Sigmoid colon (tissue), 7 donors: ENCODE results near the gene LRP1B. TPM values are rescaled to one million over a fixed set of nuclear protein-coding genes. Genes with fewer than 3 reads are reported as not detected.

Experiments
- DNase-seq: peaks from one replicate; pipeline ENCODE4 v3.0.0-alpha.2; 2019
- H3K27ac ChIP-seq, 4 donors: fragments of 200-600 bp; sonication (generic); one replicate each; pipeline ENCODE4 v1.5.1; 2016 to 2019; ENCODE audit warnings: mild to moderate bottlenecking in 1 of 4
- H3K27me3 ChIP-seq, 3 donors: fragments of 200-600 bp; sonication (generic); one replicate each; pipeline ENCODE4 v1.5.1; 2019; ENCODE audit warnings: mild to moderate bottlenecking in 1 of 3
- H3K36me3 ChIP-seq, 4 donors: fragments of 200-600 bp; sonication (generic); one replicate each; pipeline ENCODE4 v1.5.1; 2016 to 2019
- H3K4me1 ChIP-seq, 4 donors: fragments of 200-600 bp; sonication (generic); one replicate each; pipeline ENCODE4 v1.5.1; 2017 to 2019
- H3K4me3 ChIP-seq, 4 donors: fragments of 200-600 bp; sonication (generic); one replicate each; pipeline ENCODE4 v1.5.1; 2017 to 2019; ENCODE audit warnings: mild to moderate bottlenecking in 2 of 4, moderate library complexity in 1 of 4
- H3K9me3 ChIP-seq, 4 donors: fragments of 200-600 bp in 3 of 4; sonication (generic) in 3 of 4; one replicate each; pipeline versions ENCODE4 v1.5.1 to v1.6.1; 2013 to 2019
- EP300 ChIP-seq, 4 donors: sonication (generic); formaldehyde crosslinking; IDR thresholded peaks; one replicate each; pipeline ENCODE4 v1.6.1; 2017; ENCODE audit warnings: antibody characterized with exemption in 4 of 4
- POLR2A ChIP-seq, 2 donors: fragments of 450-650 bp; IDR thresholded peaks; one replicate each; pipeline ENCODE4 v1.6.1; 2016; ENCODE audit warnings: antibody characterized with exemption in 2 of 2, mild to moderate bottlenecking in 2 of 2, moderate library complexity in 2 of 2
- POLR2AphosphoS5 ChIP-seq, 4 donors: sonication (generic); formaldehyde crosslinking; IDR thresholded peaks; one replicate each; pipeline ENCODE4 v1.6.1; 2017; ENCODE audit warnings: antibody characterized with exemption in 4 of 4
- WGBS, 2 donors: extraction: QIAGEN DNeasy Blood & Tissue Kit; methylation state at CpG; one replicate each; pipeline ENCODE4 v1.1.7; 2013; 5-methylcytosine and 5-hydroxymethylcytosine counted together
- intact Hi-C: fragments of 100-400 bp; cut with DNase I; formaldehyde crosslinking; loops from one replicate; pipeline ENCODE4 v1.15.1; 2023
- polyA plus RNA-seq, 3 donors: library from polyadenylated mRNA; stranded (reverse); fragments of 200-250 nt; gene quantifications; one replicate each; pipeline ENCODE4 v1.2.3, GENCODE V29; 2013
- total RNA-seq, 4 donors: library from RNA; depleted of rRNA; stranded (reverse); fragments of >200 nt; gene quantifications; one replicate each; pipeline ENCODE4 v1.1.0, GENCODE V29; 2016
- TF ChIP-seq, protein P1 (sequence below), 4 experiments: fragments of 450-650 bp in 3 of 4; fragments of 200-600 bp in 1 of 4; IDR thresholded peaks; one replicate each; pipeline ENCODE4 v1.5.1; 2016 to 2019; ENCODE audit warnings: antibody characterized with exemption in 4 of 4, mild to moderate bottlenecking in 3 of 4, moderate library complexity in 2 of 4
- donor health status: healthy with polysubstance abuse.
- donor health status: Bipolar disorder and iron deficiency.
- donor health status: healthy.

The LRP1B gene
- total and polyA plus RNA-seq, 7 donors, result 0.06 to 5.1 (median 2.0) TPM; not detected in 1

GRCh38 chr2:140356697-140357096 is 1774.1 kb downstream of the LRP1B start:
- intact Hi-C loops, result no loop called here
- 95 to 98% methylated on average over 1 of the region's 1 CpG for WGBS, 2 donors
- no peak for DNase-seq
- no peak overlapping the region for H3K27ac ChIP-seq
- H3K9me3 ChIP-seq, result no peaks in the 10 kb centered on the region
- H3K4me1 ChIP-seq, result no peaks in the 10 kb centered on the region
- H3K27me3 ChIP-seq, result no peaks in the 10 kb centered on the region
- no peak overlapping the region for H3K4me3 ChIP-seq
- no peaks in the 10 kb centered on the region for H3K36me3 ChIP-seq
- TF ChIP-seq EP300 (IDR thresholded peaks at IDR 0.05) (no peak), POLR2A (IDR thresholded peaks at IDR 0.05) (no peak), POLR2AphosphoS5 (IDR thresholded peaks at IDR 0.05) (no peak)
- TF ChIP-seq, protein P1, sequence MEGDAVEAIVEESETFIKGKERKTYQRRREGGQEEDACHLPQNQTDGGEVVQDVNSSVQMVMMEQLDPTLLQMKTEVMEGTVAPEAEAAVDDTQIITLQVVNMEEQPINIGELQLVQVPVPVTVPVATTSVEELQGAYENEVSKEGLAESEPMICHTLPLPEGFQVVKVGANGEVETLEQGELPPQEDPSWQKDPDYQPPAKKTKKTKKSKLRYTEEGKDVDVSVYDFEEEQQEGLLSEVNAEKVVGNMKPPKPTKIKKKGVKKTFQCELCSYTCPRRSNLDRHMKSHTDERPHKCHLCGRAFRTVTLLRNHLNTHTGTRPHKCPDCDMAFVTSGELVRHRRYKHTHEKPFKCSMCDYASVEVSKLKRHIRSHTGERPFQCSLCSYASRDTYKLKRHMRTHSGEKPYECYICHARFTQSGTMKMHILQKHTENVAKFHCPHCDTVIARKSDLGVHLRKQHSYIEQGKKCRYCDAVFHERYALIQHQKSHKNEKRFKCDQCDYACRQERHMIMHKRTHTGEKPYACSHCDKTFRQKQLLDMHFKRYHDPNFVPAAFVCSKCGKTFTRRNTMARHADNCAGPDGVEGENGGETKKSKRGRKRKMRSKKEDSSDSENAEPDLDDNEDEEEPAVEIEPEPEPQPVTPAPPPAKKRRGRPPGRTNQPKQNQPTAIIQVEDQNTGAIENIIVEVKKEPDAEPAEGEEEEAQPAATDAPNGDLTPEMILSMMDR (IDR thresholded peaks at IDR 0.05), result no peak

- TF ChIP-seq POLR2A (IDR thresholded peaks at IDR 0.05), result no peak
- no peak for TF ChIP-seq POLR2AphosphoS5 (IDR thresholded peaks at IDR 0.05)
- TF ChIP-seq EP300 (IDR thresholded peaks at IDR 0.05), result no peak
- TF ChIP-seq, protein P1 (IDR thresholded peaks at IDR 0.05), result no peak
- no peak overlapping the region for H3K27ac ChIP-seq
- WGBS, 2 donors, result 19 to 40% methylated on average over 2 of the region's 2 CpGs
- no peaks in the 10 kb centered on the region for H3K36me3 ChIP-seq
- no peak for DNase-seq
- no peak overlapping the region for H3K4me3 ChIP-seq
- no peaks in the 10 kb centered on the region for H3K9me3 ChIP-seq
- H3K27me3 ChIP-seq, result no peaks in the 10 kb centered on the region
- H3K4me1 ChIP-seq, result no peaks in the 10 kb centered on the region
- intact Hi-C loops, result no loop called here
These were observed 1775.2 kb downstream of the LRP1B start for GRCh38 chr2:140355511-140356090.

- H3K36me3 ChIP-seq, result no peaks in the 10 kb centered on the region
- H3K4me1 ChIP-seq, result no peaks in the 10 kb centered on the region
- TF ChIP-seq POLR2AphosphoS5 (IDR thresholded peaks at IDR 0.05) (no peak), EP300 (IDR thresholded peaks at IDR 0.05) (no peak), POLR2A (IDR thresholded peaks at IDR 0.05) (no peak)
- TF ChIP-seq, protein P1 (IDR thresholded peaks at IDR 0.05), result no peak
- 79 to 80% methylated on average over 2 of the region's 2 CpGs for WGBS, 2 donors
- no peaks in the 10 kb centered on the region for H3K9me3 ChIP-seq
- intact Hi-C loops, result no loop called here
- no peaks in the 10 kb centered on the region for H3K27me3 ChIP-seq
- DNase-seq, result no peak
- H3K27ac ChIP-seq, result no peak overlapping the region
- no peak overlapping the region for H3K4me3 ChIP-seq
These were observed 1776.3 kb downstream of the LRP1B start for GRCh38 chr2:140354544-140354943.

GRCh38 chr2:140353541-140353940 is 1777.3 kb downstream of the LRP1B start:
- intact Hi-C loops, result no loop called here
- H3K36me3 ChIP-seq, result no peaks in the 10 kb centered on the region
- H3K27me3 ChIP-seq, result no peaks in the 10 kb centered on the region
- TF ChIP-seq, protein P1 (IDR thresholded peaks at IDR 0.05), result no peak
- TF ChIP-seq POLR2AphosphoS5 (IDR thresholded peaks at IDR 0.05), result no peak
- no peak for TF ChIP-seq POLR2A (IDR thresholded peaks at IDR 0.05)
- TF ChIP-seq EP300 (IDR thresholded peaks at IDR 0.05), result no peak
- 47% methylated on average over 2 of the region's 2 CpGs for WGBS, 2 donors
- H3K9me3 ChIP-seq, result no peaks in the 10 kb centered on the region
- H3K4me3 ChIP-seq, result no peak overlapping the region
- no peak overlapping the region for H3K27ac ChIP-seq
- no peak for DNase-seq
- H3K4me1 ChIP-seq, result no peaks in the 10 kb centered on the region

DNA sequence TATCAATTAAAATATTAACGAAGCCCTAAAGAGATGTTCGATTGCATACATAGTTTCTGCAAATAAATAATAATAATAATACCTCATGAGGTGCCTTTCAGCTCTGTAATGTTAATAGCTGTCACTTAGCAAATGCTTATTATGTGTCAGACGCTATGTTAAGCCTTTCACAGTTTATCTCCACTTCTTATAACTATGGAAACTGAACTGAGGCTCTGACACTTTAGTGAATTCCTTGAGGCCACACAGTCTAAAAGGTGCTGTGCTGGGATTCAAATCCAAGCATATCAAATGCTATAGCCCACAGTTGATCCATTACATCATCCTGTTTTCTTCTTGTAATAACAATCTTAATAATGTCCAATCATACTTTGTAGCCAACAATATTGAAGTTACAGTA is 1779.1 kb downstream of the LRP1B start:
- intact Hi-C loops, result no loop called here
- DNase-seq, result no peak
- TF ChIP-seq EP300 (IDR thresholded peaks at IDR 0.05) (no peak), POLR2A (IDR thresholded peaks at IDR 0.05) (no peak), POLR2AphosphoS5 (IDR thresholded peaks at IDR 0.05) (no peak)
- TF ChIP-seq, protein P1 (IDR thresholded peaks at IDR 0.05), result no peak
- Histone ChIP-seq H3K9me3 (no peaks in the 10 kb centered on the region), H3K4me1 (no peaks in the 10 kb centered on the region), H3K27ac (no peak overlapping the region), H3K27me3 (no peaks in the 10 kb centered on the region), H3K36me3 (no peaks in the 10 kb centered on the region), H3K4me3 (no peak overlapping the region)
- WGBS, 2 donors, result 67 to 80% methylated on average over 3 of the region's 3 CpGs
